HepG2 (cell line): ENCODE measurements around the gene UBE3A. TPM values are rescaled to one million over a fixed set of nuclear protein-coding genes. Genes with fewer than 3 reads are reported as not detected.

Source experiments
- ATAC-seq: fragments of 200-7000 bp; cut with Tn5 transposase; 3 replicates; pipeline ENCODE4 v1.9.1; 2020; ENCODE audit warnings: mild to moderate bottlenecking, moderate library complexity
- BruUV-seq: library from RNA; stranded (reverse); fragments of 400-500 nt; replicated peaks from 2 replicates; lab custom pipeline; 2021; lab: Mats Ljungman, UMichigan
- CTCF ChIA-PET: fragments of 300-600 bp; formaldehyde crosslinking; extraction: SDS; loops from one replicate; lab custom pipeline; 2021; ENCODE audit warnings: low total read pairs, inconsistent platforms, low intra/inter-chr PET ratio; lab: Yijun Ruan, JAX
- POLR2A ChIA-PET: fragments of 350-600 bp; sonication (Branson Sonifier 250); formaldehyde crosslinking; loops from one replicate; lab custom pipeline; 2020; ENCODE audit warnings: antibody characterized with exemption, inconsistent platforms; lab: Yijun Ruan, JAX
- DNase-seq: peaks from one replicate; pipeline ENCODE4 v3.0.0-alpha.2; 2015; ENCODE audit warnings: low spot score
- FAIRE-seq: peaks from 3 replicates; lab custom pipeline; 2011; peaks lifted over from hg19 to GRCh38; lab: Jason Lieb, UNC
- H2AFZ ChIP-seq: one replicate; pipeline ENCODE4 v1.6.1; 2011; ENCODE audit warnings: low read length, inconsistent platforms
- H3K27ac ChIP-seq: fragments of 300-600 bp; 3 replicates; pipeline ENCODE4 v1.8.0; 2011; ENCODE audit warnings: mixed run types, mild to moderate bottlenecking, mixed read lengths, low read length, inconsistent platforms; ENCODE audit not compliant: insufficient read depth; ENCODE audit errors: extremely low read length
- H3K27me3 ChIP-seq, 2 experiments: fragments of 200-600 bp in 1 of 2; 2 replicates in 1 of 2; 3 replicates in 1 of 2; pipeline versions ENCODE4 v1.6.0 to v1.8.0; 2011; ENCODE audit warnings: low read length in 2 of 2, mild to moderate bottlenecking in 2 of 2, moderate library complexity in 2 of 2, inconsistent platforms in 1 of 2; ENCODE audit not compliant: insufficient read depth in 2 of 2, control insufficient read depth in 1 of 2
- H3K36me3 ChIP-seq, 2 experiments: fragments of 200-600 bp in 1 of 2; replicated peaks in 1 of 2; 2 replicates in 1 of 2; 3 replicates in 1 of 2; pipeline versions ENCODE4 v1.5.1 to v1.8.0; 2011; ENCODE audit warnings: low read length in 2 of 2, inconsistent platforms in 1 of 2; ENCODE audit not compliant: insufficient read depth in 2 of 2, control insufficient read depth in 1 of 2
- H3K4me1 ChIP-seq: 2 replicates; pipeline ENCODE4 v1.5.1; 2012; ENCODE audit warnings: low read length, inconsistent platforms; ENCODE audit not compliant: insufficient read depth
- H3K4me2 ChIP-seq: 2 replicates; pipeline ENCODE4 v1.6.0; 2011; ENCODE audit warnings: low read depth, low read length, inconsistent platforms
- H3K4me3 ChIP-seq, 3 experiments: fragments of 200-600 bp in 1 of 3; sonication (generic), shearing (Covaris generic) in 1 of 3; replicated peaks in 1 of 3; 2 replicates each; pipeline ENCODE4 v1.5.1; 2011 to 2016; ENCODE audit warnings: low read length in 3 of 3, inconsistent platforms in 2 of 3, low read depth in 2 of 3, mild to moderate bottlenecking in 2 of 3, control low read depth in 1 of 3, mixed read lengths in 1 of 3; ENCODE audit not compliant: insufficient read depth in 1 of 3
- H3K79me2 ChIP-seq: one replicate; pipeline ENCODE4 v1.6.1; 2011; ENCODE audit warnings: low read length, inconsistent platforms; ENCODE audit not compliant: insufficient read depth
- H3K9ac ChIP-seq: 2 replicates; pipeline ENCODE4 v1.6.0; 2011; ENCODE audit warnings: mild to moderate bottlenecking, low read depth, low read length, inconsistent platforms; ENCODE audit not compliant: insufficient read depth
- H3K9me3 ChIP-seq: 2 replicates; pipeline ENCODE4 v1.5.1; 2012; ENCODE audit warnings: mild to moderate bottlenecking, low read length
- H4K20me1 ChIP-seq: 2 replicates; pipeline ENCODE4 v1.6.0; 2011; ENCODE audit warnings: inconsistent platforms, mild to moderate bottlenecking, low read length, moderate library complexity; ENCODE audit not compliant: insufficient read depth
- EHMT2 ChIP-seq: fragments of 200-600 bp; sonication (generic); IDR thresholded peaks from 2 replicates; pipeline ENCODE4 v1.7.0; 2017; ENCODE audit warnings: antibody characterized with exemption, low read depth, low read length, borderline replicate concordance
- KAT8 ChIP-seq: IDR thresholded peaks from 2 replicates; pipeline ENCODE4 v1.6.1; 2016; ENCODE audit warnings: missing genetic modification reagents, missing compliant biosample characterization
- SALL1 ChIP-seq: sonication (generic); formaldehyde crosslinking; IDR thresholded peaks from 2 replicates; pipeline ENCODE4 v1.8.0; 2022; ENCODE audit warnings: mild to moderate bottlenecking, missing genetic modification reagents
- SAP130 ChIP-seq: IDR thresholded peaks from 2 replicates; pipeline ENCODE4 v1.6.1; 2016; ENCODE audit warnings: low read depth
- SRSF1 ChIP-seq: fragments of 200-400 bp; formaldehyde crosslinking; optimal IDR thresholded peaks from 2 replicates; pipeline ENCODE3; 2017; ENCODE audit warnings: mild to moderate bottlenecking, low read depth, low read length, moderate library complexity
- ZNF569 ChIP-seq: sonication (generic); formaldehyde crosslinking; IDR thresholded peaks from 2 replicates; pipeline ENCODE4 v1.5.0; 2020; ENCODE audit warnings: mild to moderate bottlenecking, missing genetic modification reagents, moderate library complexity, borderline replicate concordance
- WGBS: methylation state at CpG from one replicate; pipeline ENCODE4 v1.1.6; 2017; ENCODE audit warnings: low lambda C conversion rate; 5-methylcytosine and 5-hydroxymethylcytosine counted together
- in situ Hi-C: cut with HindIII; loops from 2 replicates; pipeline ENCODE4 v1.10.0; 2017; ENCODE audit warnings: low pct_unique_long_range_greater_than_20kb; ENCODE audit not compliant: extremely low pct_ligation_motif_present
- intact Hi-C: fragments of 100-400 bp; cut with micrococcal nuclease; formaldehyde crosslinking; loops from one replicate; pipeline ENCODE4 v1.10.0; 2022; ENCODE audit not compliant: unreplicated experiment
- polyA plus RNA-seq, 8 experiments: library from polyadenylated mRNA; depleted of rRNA in 3 of 8; stranded (reverse) in 7 of 8; unstranded in 1 of 8; fragments of >200 nt; fragmentation: Illumina TruSeq in 4 of 8; extraction: Trizol in 4 of 8; gene quantifications; 2 replicates each; pipeline versions ENCODE4 v1.2.1 to v1.2.3, GENCODE V29; 2011 to 2016; ENCODE audit warnings: low read depth in 4 of 8, missing spikeins in 1 of 8, mixed read lengths in 1 of 8; ENCODE audit not compliant: insufficient read depth in 1 of 8
- total RNA-seq, 5 experiments: library from RNA; depleted of rRNA; stranded (reverse); fragments of >200 nt; fragmentation: Illumina TruSeq; extraction: Trizol; gene quantifications; 2 replicates each; pipeline ENCODE4 v1.2.3, GENCODE V29; 2016; ENCODE audit warnings: low read depth in 1 of 5
- TF ChIP-seq, protein P1 (sequence below): sonication (generic); formaldehyde crosslinking; IDR thresholded peaks from 2 replicates; pipeline ENCODE4 v1.4.0; 2020; ENCODE audit warnings: missing genetic modification reagents
- TF ChIP-seq, protein P2 (sequence below): IDR thresholded peaks from 2 replicates; pipeline ENCODE4 v1.6.1; 2016; ENCODE audit warnings: low read depth, borderline replicate concordance
- TF ChIP-seq, protein P3 (sequence below), 2 experiments: fragments of 450-650 bp in 1 of 2; sonication (generic) in 1 of 2; formaldehyde crosslinking; IDR thresholded peaks; 2 replicates each; pipeline versions ENCODE4 v1.5.0 to v1.8.0; 2020 to 2022; ENCODE audit warnings: mild to moderate bottlenecking in 1 of 2, missing genetic modification reagents in 1 of 2
- TF ChIP-seq, protein P4 (sequence below): sonication (generic); formaldehyde crosslinking; IDR thresholded peaks from 2 replicates; pipeline ENCODE4 v1.8.0; 2022; ENCODE audit warnings: missing genetic modification reagents, mild to moderate bottlenecking, moderate library complexity, borderline replicate concordance
- TF ChIP-seq, protein P5 (sequence below): sonication (generic); formaldehyde crosslinking; IDR thresholded peaks from 2 replicates; pipeline ENCODE4 v1.4.0; 2020; ENCODE audit warnings: missing genetic modification reagents

UBE3A gene
- total and polyA plus RNA-seq, 2 of the 13 experiments (the other 11 are each of a cell fraction or from before 2014, with no cell fraction given), result 17.3 to 80.5 TPM

DNA sequence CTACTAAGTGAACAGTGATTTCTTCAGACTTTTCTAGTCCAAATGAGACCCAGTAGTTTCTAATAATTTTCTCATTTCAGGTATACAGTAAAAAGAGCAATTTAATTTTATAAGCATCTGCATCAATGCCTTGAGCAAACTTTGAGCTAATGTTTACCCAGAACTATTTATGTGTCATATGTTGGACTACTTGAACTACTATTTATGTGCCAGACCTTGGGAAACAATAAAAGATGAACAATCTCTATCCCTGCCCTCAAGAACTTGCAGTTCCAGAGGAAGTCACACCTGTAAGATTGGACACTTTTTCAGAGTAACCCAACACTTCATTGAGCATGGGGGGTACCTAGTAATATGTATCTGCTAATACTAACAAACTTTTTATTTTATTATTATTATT, 2.3 kb upstream of the UBE3A start:
- POLR2A ChIA-PET, result no interaction called here

DNA sequence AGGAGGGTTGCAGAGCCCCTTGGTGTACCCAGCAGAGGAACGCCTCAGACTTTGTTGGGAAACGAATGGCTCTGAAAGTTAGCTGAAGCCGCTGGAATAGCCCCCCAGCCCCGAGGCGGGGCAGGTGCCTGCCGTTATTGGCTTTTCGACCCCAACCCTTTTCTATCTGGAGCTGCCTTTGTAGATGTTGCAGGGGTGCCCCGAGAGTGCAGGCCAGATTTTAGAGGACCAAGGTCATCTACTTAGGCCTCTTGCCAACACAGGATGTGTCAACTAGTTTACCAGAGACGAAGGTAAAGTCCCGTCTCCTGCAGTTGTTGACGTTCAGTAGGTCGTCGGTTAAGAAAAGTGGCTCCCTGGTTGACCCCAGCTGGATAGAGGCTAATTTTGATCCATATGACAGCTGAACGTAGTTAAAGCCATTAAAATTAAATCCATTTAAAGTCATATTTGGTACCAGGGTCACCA, 579 bp upstream of the UBE3A start:
- Histone ChIP-seq H3K79me2 (peaks cover 39% of the 10 kb centered on the region), H3K9ac (peak overlapping the region; percentile 98), H3K27me3 (no peaks in the 10 kb centered on the region), H3K9me3 (no peaks in the 10 kb centered on the region), H3K4me2 (peak overlapping the region; percentile 73), H3K27ac (peak overlapping the region; percentile 99), H4K20me1 (peaks cover 36% of the 10 kb centered on the region), H3K4me1 (peaks cover 29% of the 10 kb centered on the region), H3K4me3 (peak overlapping the region; percentile 63 to 98 (median 86)), H3K36me3 (no peaks in the 10 kb centered on the region), H2AFZ (peak overlapping the region; percentile 69)
- BruUV-seq, result TSS peak; percentile 87
- DNase-seq, result peak; percentile 53
- FAIRE-seq, result no peak
- in situ Hi-C loops (loop anchor here (10.0 kb wide), 1 partner anchor 65 kb away; no protein-coding TSS in a partner anchor), intact Hi-C loops (loop anchor here (5.0 to 10.0 kb wide), 2 partner anchors 65 to 92 kb away; no protein-coding TSS in a partner anchor)
- ChIA-PET CTCF (no interaction called here), POLR2A (interaction anchor here (0.9 to 1.2 kb wide), 3 partner anchors 19 to 81 kb away, joined by 3 to 5 read pairs (median 4); no protein-coding TSS in a partner anchor)
- peak; percentile 6 for ATAC-seq
- 4% methylated on average over 5 of the region's 14 CpGs for WGBS
- TF ChIP-seq ZNF569 (CRISPR knock-in tag), result no peak
- TF ChIP-seq, protein P1, sequence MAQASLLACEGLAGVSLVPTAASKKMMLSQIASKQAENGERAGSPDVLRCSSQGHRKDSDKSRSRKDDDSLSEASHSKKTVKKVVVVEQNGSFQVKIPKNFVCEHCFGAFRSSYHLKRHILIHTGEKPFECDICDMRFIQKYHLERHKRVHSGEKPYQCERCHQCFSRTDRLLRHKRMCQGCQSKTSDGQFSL (CRISPR knock-in tag), result 0 out of 2 replicates have a peak, but pooled peaks have one; percentile 36
- TF ChIP-seq, protein P2, sequence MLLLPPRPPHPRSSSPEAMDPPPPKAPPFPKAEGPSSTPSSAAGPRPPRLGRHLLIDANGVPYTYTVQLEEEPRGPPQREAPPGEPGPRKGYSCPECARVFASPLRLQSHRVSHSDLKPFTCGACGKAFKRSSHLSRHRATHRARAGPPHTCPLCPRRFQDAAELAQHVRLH (CRISPR knock-in tag), result no peak
- TF ChIP-seq, protein P3, sequence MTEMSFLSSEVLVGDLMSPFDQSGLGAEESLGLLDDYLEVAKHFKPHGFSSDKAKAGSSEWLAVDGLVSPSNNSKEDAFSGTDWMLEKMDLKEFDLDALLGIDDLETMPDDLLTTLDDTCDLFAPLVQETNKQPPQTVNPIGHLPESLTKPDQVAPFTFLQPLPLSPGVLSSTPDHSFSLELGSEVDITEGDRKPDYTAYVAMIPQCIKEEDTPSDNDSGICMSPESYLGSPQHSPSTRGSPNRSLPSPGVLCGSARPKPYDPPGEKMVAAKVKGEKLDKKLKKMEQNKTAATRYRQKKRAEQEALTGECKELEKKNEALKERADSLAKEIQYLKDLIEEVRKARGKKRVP (CRISPR knock-in tag; IDR thresholded peaks at IDR 0.05), result 0 out of 4 replicates have a peak, but pooled peaks of 1 of the 2 experiments have one; percentile 28
- TF ChIP-seq SALL1 (CRISPR knock-in tag), result 0 out of 2 replicates have a peak, but pooled peaks have one; percentile 10
- peak; percentile 9; the same call in 1 of the 2 replicates for TF ChIP-seq SAP130 (CRISPR knock-in tag)
- TF ChIP-seq, protein P4, sequence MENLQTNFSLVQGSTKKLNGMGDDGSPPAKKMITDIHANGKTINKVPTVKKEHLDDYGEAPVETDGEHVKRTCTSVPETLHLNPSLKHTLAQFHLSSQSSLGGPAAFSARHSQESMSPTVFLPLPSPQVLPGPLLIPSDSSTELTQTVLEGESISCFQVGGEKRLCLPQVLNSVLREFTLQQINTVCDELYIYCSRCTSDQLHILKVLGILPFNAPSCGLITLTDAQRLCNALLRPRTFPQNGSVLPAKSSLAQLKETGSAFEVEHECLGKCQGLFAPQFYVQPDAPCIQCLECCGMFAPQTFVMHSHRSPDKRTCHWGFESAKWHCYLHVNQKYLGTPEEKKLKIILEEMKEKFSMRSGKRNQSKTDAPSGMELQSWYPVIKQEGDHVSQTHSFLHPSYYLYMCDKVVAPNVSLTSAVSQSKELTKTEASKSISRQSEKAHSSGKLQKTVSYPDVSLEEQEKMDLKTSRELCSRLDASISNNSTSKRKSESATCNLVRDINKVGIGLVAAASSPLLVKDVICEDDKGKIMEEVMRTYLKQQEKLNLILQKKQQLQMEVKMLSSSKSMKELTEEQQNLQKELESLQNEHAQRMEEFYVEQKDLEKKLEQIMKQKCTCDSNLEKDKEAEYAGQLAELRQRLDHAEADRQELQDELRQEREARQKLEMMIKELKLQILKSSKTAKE (CRISPR knock-in tag), result 0 out of 2 replicates have a peak, but pooled peaks have one; percentile 33
- TF ChIP-seq EHMT2, result peak; percentile 54
- TF ChIP-seq, protein P5, sequence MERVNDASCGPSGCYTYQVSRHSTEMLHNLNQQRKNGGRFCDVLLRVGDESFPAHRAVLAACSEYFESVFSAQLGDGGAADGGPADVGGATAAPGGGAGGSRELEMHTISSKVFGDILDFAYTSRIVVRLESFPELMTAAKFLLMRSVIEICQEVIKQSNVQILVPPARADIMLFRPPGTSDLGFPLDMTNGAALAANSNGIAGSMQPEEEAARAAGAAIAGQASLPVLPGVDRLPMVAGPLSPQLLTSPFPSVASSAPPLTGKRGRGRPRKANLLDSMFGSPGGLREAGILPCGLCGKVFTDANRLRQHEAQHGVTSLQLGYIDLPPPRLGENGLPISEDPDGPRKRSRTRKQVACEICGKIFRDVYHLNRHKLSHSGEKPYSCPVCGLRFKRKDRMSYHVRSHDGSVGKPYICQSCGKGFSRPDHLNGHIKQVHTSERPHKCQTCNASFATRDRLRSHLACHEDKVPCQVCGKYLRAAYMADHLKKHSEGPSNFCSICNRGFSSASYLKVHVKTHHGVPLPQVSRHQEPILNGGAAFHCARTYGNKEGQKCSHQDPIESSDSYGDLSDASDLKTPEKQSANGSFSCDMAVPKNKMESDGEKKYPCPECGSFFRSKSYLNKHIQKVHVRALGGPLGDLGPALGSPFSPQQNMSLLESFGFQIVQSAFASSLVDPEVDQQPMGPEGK (CRISPR knock-in tag), result peak; percentile 53; the same call in 1 of the 2 replicates
- TF ChIP-seq KAT8 (CRISPR knock-in tag), result 0 out of 2 replicates have a peak, but pooled peaks have one; percentile 1

More for the DNA sequence above, 2.3 kb upstream of the UBE3A start:
- intact Hi-C loops, result no loop called here
- CTCF ChIA-PET, result no interaction called here
- no peaks in the 10 kb centered on the region for H3K9me3 ChIP-seq
- peaks cover 20% of the 10 kb centered on the region for H4K20me1 ChIP-seq
- in situ Hi-C loops, result no loop called here
- no peak overlapping the region for H3K27ac ChIP-seq
- FAIRE-seq, result no peak
- no peaks in the 10 kb centered on the region for H3K27me3 ChIP-seq
- H3K79me2 ChIP-seq, result peaks cover 22% of the 10 kb centered on the region
- BruUV-seq, result no TSS peak
- H2AFZ ChIP-seq, result no peak overlapping the region
- DNase-seq, result no peak
- no peak overlapping the region for H3K4me3 ChIP-seq
- no peak for ATAC-seq
- H3K9ac ChIP-seq, result no peak overlapping the region
- TF ChIP-seq SRSF1 (no peak), ZNF569 (CRISPR knock-in tag) (no peak)
- TF ChIP-seq, all 625 proteins: peak for 0
- Histone ChIP-seq H3K4me2 (no peak overlapping the region), H3K4me1 (peaks cover 12% of the 10 kb centered on the region), H3K36me3 (no peaks in the 10 kb centered on the region)
